Panc1 (cell line): ENCODE measurements around the gene DNM3. TPM values are rescaled to one million over a fixed set of nuclear protein-coding genes. Genes with fewer than 3 reads are reported as not detected.

ENCODE experiments used
- ATAC-seq: fragments of 200-7000 bp; cut with Tn5 transposase; 2 replicates; pipeline ENCODE4 v1.9.1; 2020; ENCODE audit warnings: mild to moderate bottlenecking, moderate library complexity
- BruUV-seq: library from RNA; stranded (reverse); fragments of 400-500 nt; replicated peaks from 2 replicates; lab custom pipeline; 2021; lab: Mats Ljungman, UMichigan
- CTCF ChIA-PET: fragments of 300-600 bp; sonication (Branson Sonifier 250); formaldehyde crosslinking; loops from one replicate; lab custom pipeline; 2022; ENCODE audit warnings: antibody characterized with exemption; lab: Charles Lee
- POLR2A ChIA-PET: fragments of 300-600 bp; sonication (Branson Sonifier 250); formaldehyde crosslinking; loops from one replicate; lab custom pipeline; 2022; ENCODE audit warnings: antibody characterized with exemption; lab: Charles Lee
- DNase-seq: peaks from one replicate; pipeline ENCODE4 v3.0.0-alpha.2; 2010; ENCODE audit warnings: low read depth, low spot score
- H3K27ac ChIP-seq: 2 replicates; pipeline ENCODE4 v1.5.1; 2011; ENCODE audit warnings: mild to moderate bottlenecking, low read length, inconsistent platforms
- H3K27me3 ChIP-seq: fragments of 200-500 bp; sonication (Bioruptor generic); 2 replicates; pipeline ENCODE4 v1.6.0; 2014; ENCODE audit warnings: low read length, inconsistent platforms; ENCODE audit not compliant: control insufficient read depth, insufficient read depth
- H3K36me3 ChIP-seq: fragments of 200-500 bp; sonication (Bioruptor generic); 2 replicates; pipeline ENCODE4 v1.5.1; 2014; ENCODE audit warnings: inconsistent platforms, mild to moderate bottlenecking, low read length, moderate library complexity; ENCODE audit not compliant: control insufficient read depth, insufficient read depth
- H3K4me1 ChIP-seq: 2 replicates; pipeline ENCODE4 v1.5.1; 2011; ENCODE audit warnings: inconsistent platforms, mild to moderate bottlenecking, low read length, moderate library complexity; ENCODE audit not compliant: control insufficient read depth, insufficient read depth
- H3K4me3 ChIP-seq, 2 experiments: 2 replicates each; pipeline ENCODE4 v1.5.1; 2011 to 2012; ENCODE audit warnings: low read depth in 2 of 2, low read length in 2 of 2, mild to moderate bottlenecking in 2 of 2, inconsistent platforms in 1 of 2, moderate library complexity in 1 of 2
- H3K9me3 ChIP-seq: fragments of 200-500 bp; sonication (Bioruptor generic); 2 replicates; pipeline ENCODE4 v1.5.1; 2014; ENCODE audit warnings: low read depth, mild to moderate bottlenecking, inconsistent platforms, low read length, moderate library complexity; ENCODE audit not compliant: control insufficient read depth, insufficient read depth
- CTCF ChIP-seq: fragments of 450-650 bp; IDR thresholded peaks from 2 replicates; pipeline ENCODE4 v1.5.1; 2017; ENCODE audit warnings: mild to moderate bottlenecking
- POLR2AphosphoS5 ChIP-seq: IDR thresholded peaks from 2 replicates; pipeline ENCODE4 v1.6.1; 2012; ENCODE audit warnings: mild to moderate bottlenecking, low read depth, low read length, moderate library complexity
- REST ChIP-seq, 2 experiments: IDR thresholded peaks; 2 replicates each; pipeline ENCODE4 v1.6.1; 2011 to 2012; ENCODE audit warnings: low read depth in 2 of 2, control low read depth in 1 of 2, low read length in 1 of 2, mild to moderate bottlenecking in 1 of 2, moderate library complexity in 1 of 2; ENCODE audit not compliant: insufficient read depth in 1 of 2
- SIN3A ChIP-seq: IDR thresholded peaks from 2 replicates; pipeline ENCODE4 v1.6.1; 2012; ENCODE audit warnings: low read depth, mild to moderate bottlenecking, low read length, moderate library complexity, borderline replicate concordance; ENCODE audit not compliant: insufficient read depth
- TCF7L2 ChIP-seq: IDR thresholded peaks from 2 replicates; pipeline ENCODE4 v1.6.1; 2011; ENCODE audit warnings: mild to moderate bottlenecking, low read depth, low read length, inconsistent platforms
- in situ Hi-C: cut with HindIII; loops from 2 replicates; pipeline ENCODE4 v1.10.0; 2016; ENCODE audit warnings: low sequenced_read_pairs, low pct_unique_long_range_greater_than_20kb
- intact Hi-C: fragments of 100-400 bp; cut with micrococcal nuclease; formaldehyde crosslinking; loops from one replicate; pipeline ENCODE4 v1.10.0; 2022; ENCODE audit not compliant: unreplicated experiment
- total RNA-seq: library from RNA; stranded (reverse); gene quantifications from one replicate; pipeline ENCODE4 v1.2.1, GENCODE V29; 2021; ENCODE audit not compliant: unreplicated experiment

DNM3 gene
- total RNA-seq, 1 experiment from 2014 or later, result 0.46 TPM

- no peaks in the 10 kb centered on the region for H3K36me3 ChIP-seq
- ChIA-PET POLR2A (no interaction called here), CTCF (no interaction called here)
- peaks cover 10% of the 10 kb centered on the region for H3K27me3 ChIP-seq
- H3K9me3 ChIP-seq, result no peaks in the 10 kb centered on the region
- intact Hi-C loops (no loop called here), in situ Hi-C loops (no loop called here)
- no peak overlapping the region for H3K27ac ChIP-seq
- H3K4me3 ChIP-seq, result no peak overlapping the region
- DNase-seq, result no peak
- ATAC-seq, result no peak
- TF ChIP-seq SIN3A, result no peak
- TF ChIP-seq REST (IDR thresholded peaks at IDR 0.05; ENCODE audit: insufficient read depth in 1 of 2, low read depth in 2 of 2, low read length in 1 of 2), result no peak
- TF ChIP-seq TCF7L2, result no peak
- TF ChIP-seq POLR2AphosphoS5, result no peak
- TF ChIP-seq CTCF, result no peak
- no peaks in the 10 kb centered on the region for H3K4me1 ChIP-seq
- no TSS peak for BruUV-seq
Measured at GRCh38 chr1:171953835-171954234, 112.5 kb downstream of the DNM3 start.

- H3K9me3 ChIP-seq, result no peaks in the 10 kb centered on the region
- DNase-seq (no peak), ATAC-seq (no peak)
- ChIA-PET POLR2A (no interaction called here), CTCF (no interaction called here)
- H3K4me1 ChIP-seq, result no peaks in the 10 kb centered on the region
- no peak overlapping the region for H3K4me3 ChIP-seq
- intact Hi-C loops (no loop called here), in situ Hi-C loops (no loop called here)
- peaks cover 10% of the 10 kb centered on the region for H3K27me3 ChIP-seq
- TF ChIP-seq CTCF (no peak), TCF7L2 (no peak), REST (IDR thresholded peaks at IDR 0.05; ENCODE audit: insufficient read depth in 1 of 2, low read depth in 2 of 2, low read length in 1 of 2) (no peak), SIN3A (no peak), POLR2AphosphoS5 (no peak)
- H3K36me3 ChIP-seq, result no peaks in the 10 kb centered on the region
- BruUV-seq, result no TSS peak
- no peak overlapping the region for H3K27ac ChIP-seq
Measured at GRCh38 chr1:171954361-171954760, 113.1 kb downstream of the DNM3 start.
